Mucosa of descending colon (tissue), 3 donors: ENCODE data around the gene GREM1. TPM values are rescaled to one million over a fixed set of nuclear protein-coding genes. Genes with fewer than 3 reads are reported as not detected.

Source experiments
- ATAC-seq: fragments of 200-7000 bp; cut with Tn5 transposase; one replicate; pipeline ENCODE4 v1.9.1; 2020; ENCODE audit warnings: mild to moderate bottlenecking, moderate library complexity
- DNase-seq, 3 donors: peaks; one replicate each; pipeline ENCODE4 v3.0.0-alpha.2; 2020
- H3K36me3 ChIP-seq: fragments of 200-600 bp; one replicate; pipeline ENCODE4 v1.8.0; 2021; ENCODE audit warnings: low read depth, mild to moderate bottlenecking
- H3K4me1 ChIP-seq: fragments of 200-600 bp; one replicate; pipeline ENCODE4 v1.8.0; 2021; ENCODE audit warnings: low read depth, mild to moderate bottlenecking
- H3K4me3 ChIP-seq: fragments of 200-600 bp; one replicate; pipeline ENCODE4 v1.8.0; 2021; ENCODE audit warnings: mild to moderate bottlenecking
- H3K9me3 ChIP-seq: fragments of 200-600 bp; one replicate; pipeline ENCODE4 v1.8.0; 2021; ENCODE audit warnings: mild to moderate bottlenecking
- CTCF ChIP-seq: fragments of 200-600 bp; IDR thresholded peaks from one replicate; pipeline ENCODE4 v1.8.0; 2022; ENCODE audit warnings: antibody characterized with exemption, mild to moderate bottlenecking
- intact Hi-C, 2 donors: fragments of 100-400 bp; cut with DNase I in 1 of 2; cut with micrococcal nuclease in 1 of 2; formaldehyde crosslinking; loops; one replicate each; pipeline versions ENCODE4 v1.11.0 to v1.11.1; 2022; cut with DNase I, micrococcal nuclease
- total RNA-seq, 3 donors: library from RNA; stranded (reverse); fragmentation: NEBNext Ultra II Directional in 2 of 3; extraction: Animal tissue kit (Norgen Biotek cat#: 25700) in 2 of 3; gene quantifications; one replicate each; pipeline versions ENCODE4 v1.2.1 to v1.2.4, GENCODE V29; 2021 to 2023
- donor health status: DM: no; HTN: no; CAD: no; lungs with moderate emphysema.
- donor health status: DM: no; HTN: no; CAD: no.
- donor health status: DM: no; HTN: yes; CAD: no.

GREM1 gene
- total RNA-seq, 3 donors from 2014 or later, result 9.1 to 77.8 (median 44.8) TPM

GRCh38 chr15:32718227-32718820 lies 520 bp downstream of the GREM1 start:
- Histone ChIP-seq H3K4me3 (no peak overlapping the region), H3K9me3 (no peaks in the 10 kb centered on the region), H3K36me3 (no peaks in the 10 kb centered on the region), H3K4me1 (peaks cover 24% of the 10 kb centered on the region)
- DNase-seq, result peak in 2 of 3 donors; percentile 49 to 59
- intact Hi-C loops, result no loop called here
- ATAC-seq, result peak; percentile 74
- no peak for TF ChIP-seq CTCF

GRCh38 chr15:32718821-32719716 lies 1.3 kb downstream of the GREM1 start:
- intact Hi-C loops, result no loop called here
- DNase-seq (peak in 2 of 3 donors; percentile 49 to 50), ATAC-seq (peak; percentile 47)
- Histone ChIP-seq H3K4me3 (no peak overlapping the region), H3K9me3 (no peaks in the 10 kb centered on the region), H3K4me1 (peaks cover 24% of the 10 kb centered on the region), H3K36me3 (no peaks in the 10 kb centered on the region)
- TF ChIP-seq CTCF, result no peak

- ATAC-seq, result no peak
- Histone ChIP-seq H3K36me3 (no peaks in the 10 kb centered on the region), H3K4me1 (peaks cover 24% of the 10 kb centered on the region), H3K9me3 (no peaks in the 10 kb centered on the region), H3K4me3 (no peak overlapping the region)
- no peak for DNase-seq
- intact Hi-C loops, result no loop called here
- no peak for TF ChIP-seq CTCF
Measured at GRCh38 chr15:32721596-32721995, 3.8 kb downstream of the GREM1 start.

- intact Hi-C loops, result no loop called here
- no peak for TF ChIP-seq CTCF
- no peak for DNase-seq
Measured at GRCh38 chr15:32722136-32722535, 4.3 kb downstream of the GREM1 start.

GRCh38 chr15:32723171-32723948 lies 5.6 kb downstream of the GREM1 start:
- intact Hi-C loops, result no loop called here
- H3K9me3 ChIP-seq, result no peaks in the 10 kb centered on the region
- peaks cover 8% of the 10 kb centered on the region for H3K4me1 ChIP-seq
- ATAC-seq, result no peak
- no peak for TF ChIP-seq CTCF
- no peak for DNase-seq
- no peaks in the 10 kb centered on the region for H3K36me3 ChIP-seq
- H3K4me3 ChIP-seq, result no peak overlapping the region

More at GRCh38 chr15:32722136-32722535, 4.3 kb downstream of the GREM1 start:
- no peaks in the 10 kb centered on the region for H3K9me3 ChIP-seq
- ATAC-seq, result no peak
- H3K4me3 ChIP-seq, result no peak overlapping the region
- peaks cover 20% of the 10 kb centered on the region for H3K4me1 ChIP-seq
- H3K36me3 ChIP-seq, result no peaks in the 10 kb centered on the region
